B cell (primary cell): Measurements from ENCODE around the gene PSMA2. TPM values are rescaled to one million over a fixed set of nuclear protein-coding genes. Genes with fewer than 3 reads are reported as not detected.

Source experiments
- ATAC-seq: fragments of 200-7000 bp; cut with Tn5 transposase; one replicate; pipeline ENCODE4 v1.10.0; 2021; ENCODE audit warnings: low read depth, mild to moderate bottlenecking, moderate number of reproducible peaks, moderate library complexity
- CTCF ChIA-PET: fragments of 350-600 bp; sonication (Branson Sonifier 250); formaldehyde crosslinking; loops from one replicate; lab custom pipeline; 2021; ENCODE audit warnings: antibody characterized with exemption, inconsistent platforms; lab: Charles Lee
- POLR2A ChIA-PET: fragments of 350-600 bp; sonication (Branson Sonifier 250); formaldehyde crosslinking; loops from one replicate; lab custom pipeline; 2021; ENCODE audit warnings: antibody characterized with exemption; lab: Charles Lee
- DNase-seq: peaks from one replicate; pipeline ENCODE4 v3.0.0; 2013
- H2AFZ ChIP-seq: 2 replicates; pipeline ENCODE4 v1.6.1; 2012; ENCODE audit warnings: mild to moderate bottlenecking, low read depth, low read length; ENCODE audit not compliant: insufficient read depth, poor library complexity, severe bottlenecking
- H3K27ac ChIP-seq, 2 donors: 1 replicate in 1 of 2; 2 replicates in 1 of 2; pipeline ENCODE4 v1.5.1; 2012 to 2013; ENCODE audit warnings: low read length in 2 of 2, mild to moderate bottlenecking in 2 of 2, moderate library complexity in 1 of 2
- H3K27me3 ChIP-seq, 4 experiments: fragments of 200-600 bp in 1 of 4; sonication (generic) in 1 of 4; replicated peaks in 1 of 4; 1 replicate in 2 of 4; 2 replicates in 2 of 4; pipeline versions ENCODE4 v1.6.1 to v1.7.0; 2013 to 2016; ENCODE audit warnings: low read length in 3 of 4, mild to moderate bottlenecking in 2 of 4, mixed read lengths in 1 of 4, moderate library complexity in 1 of 4; ENCODE audit not compliant: insufficient read depth in 4 of 4, control insufficient read depth in 3 of 4; ENCODE audit errors: control extremely low read depth in 1 of 4
- H3K36me3 ChIP-seq, 2 experiments: replicated peaks in 1 of 2; 1 replicate in 1 of 2; 2 replicates in 1 of 2; pipeline versions ENCODE4 v1.6.1 to v1.7.1; 2013; ENCODE audit warnings: low read length in 1 of 2; ENCODE audit not compliant: insufficient read depth in 2 of 2, control insufficient read depth in 1 of 2; ENCODE audit errors: control extremely low read depth in 1 of 2, extremely low read depth in 1 of 2
- H3K4me1 ChIP-seq, 2 donors: fragments of 200-600 bp in 1 of 2; sonication (generic) in 1 of 2; 1 replicate in 1 of 2; 2 replicates in 1 of 2; pipeline versions ENCODE4 v1.5.1 to v1.6.1; 2013 to 2017; ENCODE audit warnings: low read length in 2 of 2; ENCODE audit not compliant: control insufficient read depth in 2 of 2, insufficient read depth in 2 of 2
- H3K4me2 ChIP-seq: replicated peaks from 2 replicates; pipeline ENCODE3; 2012; ENCODE audit warnings: mild to moderate bottlenecking, low read depth, low read length; ENCODE audit not compliant: poor library complexity, severe bottlenecking
- H3K4me3 ChIP-seq, 5 experiments: fragments of 200-600 bp in 1 of 5; sonication (generic) in 1 of 5; 1 replicate in 3 of 5; 2 replicates in 2 of 5; pipeline versions ENCODE4 v1.5.1 to v1.7.0; 2011 to 2016; ENCODE audit warnings: low read length in 4 of 5, mild to moderate bottlenecking in 4 of 5, low read depth in 2 of 5, control low read depth in 1 of 5, moderate library complexity in 1 of 5; ENCODE audit not compliant: insufficient read depth in 1 of 5; ENCODE audit errors: control extremely low read depth in 1 of 5, extremely low read depth in 1 of 5
- H3K79me2 ChIP-seq: fragments of 200-600 bp; sonication (generic); one replicate; pipeline ENCODE4 v1.6.0; 2016; ENCODE audit warnings: low read length; ENCODE audit not compliant: control insufficient read depth, insufficient read depth
- H3K9ac ChIP-seq: fragments of 200-600 bp; sonication (generic); 2 replicates; pipeline ENCODE4 v1.6.1; 2017; ENCODE audit warnings: mild to moderate bottlenecking, low read length, moderate library complexity
- H3K9me3 ChIP-seq, 3 donors: one replicate each; pipeline versions ENCODE4 v1.6.1 to v1.7.1; 2013; ENCODE audit warnings: low read length in 2 of 3; ENCODE audit not compliant: control insufficient read depth in 2 of 3, insufficient read depth in 1 of 3; ENCODE audit errors: control extremely low read depth in 1 of 3
- H4K20me1 ChIP-seq: 2 replicates; pipeline ENCODE4 v1.6.0; 2012; ENCODE audit warnings: mild to moderate bottlenecking, low read length; ENCODE audit not compliant: insufficient read depth, control insufficient read depth, poor library complexity, severe bottlenecking
- H3K27ac Mint-ChIP-seq: one replicate; pipeline ENCODE4 v1.8.0; 2021; ENCODE audit warnings: mixed read lengths
- H3K27me3 Mint-ChIP-seq: one replicate; pipeline ENCODE4 v1.8.0; 2021; ENCODE audit warnings: mixed read lengths
- H3K4me1 Mint-ChIP-seq: one replicate; pipeline ENCODE4 v1.8.0; 2021; ENCODE audit warnings: mixed read lengths
- H3K4me3 Mint-ChIP-seq: one replicate; pipeline ENCODE4 v1.8.0; 2021; ENCODE audit warnings: mixed read lengths
- H3K9me3 Mint-ChIP-seq: one replicate; pipeline ENCODE4 v1.8.0; 2022; ENCODE audit warnings: mixed read lengths; ENCODE audit not compliant: insufficient read depth
- CTCF ChIP-seq: fragments of 200-600 bp; IDR thresholded peaks from one replicate; pipeline ENCODE4 v1.8.0; 2022; ENCODE audit warnings: antibody characterized with exemption, mild to moderate bottlenecking
- EZH2 ChIP-seq: IDR thresholded peaks from 2 replicates; pipeline ENCODE4 v1.6.1; 2012; ENCODE audit warnings: borderline replicate concordance, low read depth, mild to moderate bottlenecking, moderate library complexity, low read length; ENCODE audit not compliant: insufficient read depth, poor library complexity, severe bottlenecking
- WGBS: methylation state at CpG from one replicate; pipeline ENCODE4 v1.1.5; 2013; ENCODE audit warnings: missing lambda C conversion rate; ENCODE audit not compliant: insufficient coverage; 5-methylcytosine and 5-hydroxymethylcytosine counted together
- intact Hi-C: fragments of 100-400 bp; cut with micrococcal nuclease; formaldehyde crosslinking; loops from one replicate; pipeline ENCODE4 v1.10.0; 2022
- polyA plus RNA-seq: library from polyadenylated mRNA; depleted of rRNA; stranded (reverse); fragments of >200 nt; gene quantifications from 2 replicates; pipeline ENCODE4 v1.2.3, GENCODE V29; 2012
- total RNA-seq, 2 donors: library from RNA; stranded (reverse); fragments of 120-200 nt in 1 of 2; gene quantifications; 1 replicate in 1 of 2; 2 replicates in 1 of 2; pipeline versions ENCODE4 v1.2.3 to v1.2.4, GENCODE V29; 2013 to 2022

PSMA2 gene
- total and polyA plus RNA-seq, 2 donors (not counting 1 experiment from before 2014, with no cell fraction given) = 26.3 to 47.8 TPM

GRCh38 chr7:42929449-42929848 lies 2.5 kb downstream of the PSMA2 start:
- 67% methylated on average over 3 of the region's 3 CpGs for WGBS

GRCh38 chr7:42928754-42929153 lies 3.2 kb downstream of the PSMA2 start:
- no peak overlapping the region for H2AFZ ChIP-seq
- intact Hi-C loops = no loop called here
- H3K9me3 ChIP-seq = no peaks in the 10 kb centered on the region
- DNase-seq (no peak), ATAC-seq (no peak)
- no peak overlapping the region for H3K9ac ChIP-seq
- peak overlapping the region in 1 of 2 donors; percentile 13 for H3K27ac ChIP-seq
- peaks cover 6% of the 10 kb centered on the region for H4K20me1 ChIP-seq
- H3K4me2 ChIP-seq = no peak overlapping the region
- Mint-ChIP-seq H3K4me1 (peaks cover 74% of the 10 kb centered on the region), H3K9me3 (no peaks in the 10 kb centered on the region), H3K27me3 (no peaks in the 10 kb centered on the region), H3K4me3 (no peak overlapping the region), H3K27ac (no peak overlapping the region)
- ChIA-PET POLR2A (no interaction called here), CTCF (interaction anchor here (1.0 to 2.0 kb wide), 5 partner anchors 12 to 909 kb away, joined by 3 to 10 read pairs (median 4); partner anchors contain the start of gene STK17A)
- H3K4me1 ChIP-seq = peaks cover 45 to 57% of the 10 kb centered on the region in 2 donors
- H3K36me3 ChIP-seq = peaks cover 2 to 29% of the 10 kb centered on the region in 2 experiments
- peaks cover 66% of the 10 kb centered on the region for H3K79me2 ChIP-seq
- no peaks in the 10 kb centered on the region for H3K27me3 ChIP-seq
- TF ChIP-seq CTCF = no peak
- TF ChIP-seq EZH2 = no peak
- 92% methylated on average over 1 of the region's 3 CpGs for WGBS
- no peak overlapping the region for H3K4me3 ChIP-seq

More at GRCh38 chr7:42929449-42929848, 2.5 kb downstream of the PSMA2 start:
- Histone ChIP-seq H3K27me3 (no peaks in the 10 kb centered on the region), H3K4me3 (no peak overlapping the region), H2AFZ (no peak overlapping the region), H3K9ac (no peak overlapping the region), H3K79me2 (peaks cover 73% of the 10 kb centered on the region), H3K4me1 (peaks cover 45 to 55% of the 10 kb centered on the region in 2 donors), H4K20me1 (peaks cover 6% of the 10 kb centered on the region), H3K9me3 (no peaks in the 10 kb centered on the region), H3K27ac (no peak overlapping the region), H3K36me3 (peaks cover 2 to 24% of the 10 kb centered on the region in 2 experiments), H3K4me2 (peak overlapping the region; percentile 3)
- ATAC-seq (no peak), DNase-seq (no peak)
- no peak overlapping the region for H3K4me3 Mint-ChIP-seq
- no peaks in the 10 kb centered on the region for H3K9me3 Mint-ChIP-seq
- POLR2A ChIA-PET = no interaction called here
- H3K4me1 Mint-ChIP-seq = peaks cover 78% of the 10 kb centered on the region
- TF ChIP-seq EZH2 (no peak), CTCF (no peak)
- H3K27me3 Mint-ChIP-seq = no peaks in the 10 kb centered on the region
- CTCF ChIA-PET = interaction anchor here (1.0 to 2.0 kb wide), 5 partner anchors 11 to 909 kb away, joined by 3 to 10 read pairs (median 4); partner anchors contain the start of gene STK17A
- H3K27ac Mint-ChIP-seq = no peak overlapping the region
- intact Hi-C loops = no loop called here
